Measurements from ENCODE around the gene PLCH2.

DNA sequence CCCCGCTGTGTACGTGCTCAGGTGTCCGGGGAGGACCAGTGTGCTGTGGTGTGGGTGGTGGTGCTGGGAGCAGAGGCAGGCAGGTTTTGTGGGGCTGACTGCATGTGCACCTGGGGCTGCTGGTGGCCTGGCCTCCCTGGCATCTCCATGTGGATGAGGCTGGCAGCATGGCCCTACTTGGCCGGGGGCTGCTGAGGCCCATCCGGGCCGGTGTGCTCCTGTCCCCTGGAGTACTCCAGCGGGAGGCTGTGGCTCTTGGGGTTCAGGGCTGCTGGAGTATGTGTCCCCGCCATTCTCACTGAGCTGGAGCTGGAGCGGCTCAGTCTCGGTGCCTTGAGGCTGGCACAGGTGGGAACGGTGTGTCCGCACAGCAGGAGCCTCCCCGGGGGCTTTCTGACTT lies 42.9 kb upstream of the PLCH2 start:
- TF ChIP-seq, protein P1, sequence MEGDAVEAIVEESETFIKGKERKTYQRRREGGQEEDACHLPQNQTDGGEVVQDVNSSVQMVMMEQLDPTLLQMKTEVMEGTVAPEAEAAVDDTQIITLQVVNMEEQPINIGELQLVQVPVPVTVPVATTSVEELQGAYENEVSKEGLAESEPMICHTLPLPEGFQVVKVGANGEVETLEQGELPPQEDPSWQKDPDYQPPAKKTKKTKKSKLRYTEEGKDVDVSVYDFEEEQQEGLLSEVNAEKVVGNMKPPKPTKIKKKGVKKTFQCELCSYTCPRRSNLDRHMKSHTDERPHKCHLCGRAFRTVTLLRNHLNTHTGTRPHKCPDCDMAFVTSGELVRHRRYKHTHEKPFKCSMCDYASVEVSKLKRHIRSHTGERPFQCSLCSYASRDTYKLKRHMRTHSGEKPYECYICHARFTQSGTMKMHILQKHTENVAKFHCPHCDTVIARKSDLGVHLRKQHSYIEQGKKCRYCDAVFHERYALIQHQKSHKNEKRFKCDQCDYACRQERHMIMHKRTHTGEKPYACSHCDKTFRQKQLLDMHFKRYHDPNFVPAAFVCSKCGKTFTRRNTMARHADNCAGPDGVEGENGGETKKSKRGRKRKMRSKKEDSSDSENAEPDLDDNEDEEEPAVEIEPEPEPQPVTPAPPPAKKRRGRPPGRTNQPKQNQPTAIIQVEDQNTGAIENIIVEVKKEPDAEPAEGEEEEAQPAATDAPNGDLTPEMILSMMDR (IDR thresholded peaks at IDR 0.05) = no peak
- TF ChIP-seq POLR2AphosphoS5 (IDR thresholded peaks at IDR 0.05) (no peak), POLR2A (IDR thresholded peaks at IDR 0.05) (no peak), EP300 (IDR thresholded peaks at IDR 0.05; ENCODE audit: low read depth) (no peak)

Measured in transverse colon (tissue), 4 donors.